HepG2 (cell line): Measurements from ENCODE around the gene PAIP2. TPM values are rescaled to one million over a fixed set of nuclear protein-coding genes. Genes with fewer than 3 reads are reported as not detected.

Experiments
- ATM ChIP-seq: fragments of 450-650 bp; IDR thresholded peaks from 2 replicates; pipeline ENCODE4 v1.7.1; 2017; ENCODE audit warnings: mild to moderate bottlenecking, borderline replicate concordance
- BATF2 ChIP-seq: sonication (generic); formaldehyde crosslinking; IDR thresholded peaks from 2 replicates; pipeline ENCODE4 v1.8.0; 2022; ENCODE audit warnings: mild to moderate bottlenecking, missing genetic modification reagents, moderate library complexity
- CBX2 ChIP-seq, 2 experiments: fragments of 200-600 bp in 1 of 2; sonication (generic); formaldehyde crosslinking in 1 of 2; IDR thresholded peaks; 2 replicates each; pipeline versions ENCODE4 v1.7.0 to v1.8.1; 2018 to 2022; ENCODE audit warnings: low read depth in 2 of 2, low read length in 1 of 2, mild to moderate bottlenecking in 1 of 2, missing genetic modification reagents in 1 of 2
- FOXO1 ChIP-seq: sonication (generic); formaldehyde crosslinking; IDR thresholded peaks from 2 replicates; pipeline ENCODE4 v1.4.0; 2020; ENCODE audit warnings: missing genetic modification reagents
- GABPB1 ChIP-seq: IDR thresholded peaks from 2 replicates; pipeline ENCODE4 v1.6.1; 2016; ENCODE audit warnings: mild to moderate bottlenecking, missing genetic modification reagents, moderate library complexity, missing compliant biosample characterization
- GLI4 ChIP-seq: sonication (generic); formaldehyde crosslinking; IDR thresholded peaks from 2 replicates; pipeline ENCODE4 v1.5.1; 2020; ENCODE audit warnings: missing genetic modification reagents, mild to moderate bottlenecking, moderate library complexity, borderline replicate concordance
- PHF21A ChIP-seq: sonication (generic); formaldehyde crosslinking; IDR thresholded peaks from 2 replicates; pipeline ENCODE4 v1.5.0; 2020; ENCODE audit warnings: mild to moderate bottlenecking, missing genetic modification reagents
- PRDM10 ChIP-seq: sonication (generic); formaldehyde crosslinking; IDR thresholded peaks from 2 replicates; pipeline ENCODE4 v1.4.0; 2020; ENCODE audit warnings: low read depth, missing genetic modification reagents
- RBAK ChIP-seq: sonication (generic); formaldehyde crosslinking; IDR thresholded peaks from 2 replicates; pipeline ENCODE4 v1.5.1; 2020; ENCODE audit warnings: mild to moderate bottlenecking, missing genetic modification reagents
- REL ChIP-seq: sonication (generic); formaldehyde crosslinking; conservative IDR thresholded peaks from 2 replicates; pipeline ENCODE4 v1.8.0; 2022; ENCODE audit warnings: mild to moderate bottlenecking, missing genetic modification reagents, moderate library complexity
- SIX1 ChIP-seq: sonication (generic); formaldehyde crosslinking; IDR thresholded peaks from 2 replicates; pipeline ENCODE4 v1.4.0; 2020; ENCODE audit warnings: missing genetic modification reagents, borderline replicate concordance
- SIX4 ChIP-seq: sonication (generic); formaldehyde crosslinking; IDR thresholded peaks from 2 replicates; pipeline ENCODE4 v1.4.0; 2020; ENCODE audit warnings: missing genetic modification reagents
- SMAD3 ChIP-seq: sonication (generic); formaldehyde crosslinking; IDR thresholded peaks from 2 replicates; pipeline ENCODE4 v1.4.0; 2020; ENCODE audit warnings: missing genetic modification reagents
- TMF1 ChIP-seq: sonication (generic); formaldehyde crosslinking; IDR thresholded peaks from 2 replicates; pipeline ENCODE4 v1.8.1; 2022; ENCODE audit warnings: low read depth, missing genetic modification reagents
- ZNF552 ChIP-seq: sonication (generic); formaldehyde crosslinking; IDR thresholded peaks from 2 replicates; pipeline ENCODE4 v1.9.0; 2022; ENCODE audit warnings: missing genetic modification reagents, mild to moderate bottlenecking, borderline replicate concordance
- ZNF607 ChIP-seq: sonication (generic); formaldehyde crosslinking; IDR thresholded peaks from 2 replicates; pipeline ENCODE4 v1.5.1; 2020; ENCODE audit warnings: missing genetic modification reagents, mild to moderate bottlenecking, borderline replicate concordance
- ZNF720 ChIP-seq: sonication (generic); formaldehyde crosslinking; IDR thresholded peaks from 2 replicates; pipeline ENCODE4 v1.4.0; 2020; ENCODE audit warnings: missing genetic modification reagents
- ZNF839 ChIP-seq: sonication (generic); formaldehyde crosslinking; IDR thresholded peaks from 2 replicates; pipeline ENCODE4 v1.4.0; 2020; ENCODE audit warnings: missing genetic modification reagents, mild to moderate bottlenecking, borderline replicate concordance
- polyA plus RNA-seq, 8 experiments: library from polyadenylated mRNA; depleted of rRNA in 3 of 8; stranded (reverse) in 7 of 8; unstranded in 1 of 8; fragments of >200 nt; fragmentation: Illumina TruSeq in 4 of 8; extraction: Trizol in 4 of 8; gene quantifications; 2 replicates each; pipeline versions ENCODE4 v1.2.1 to v1.2.3, GENCODE V29; 2011 to 2016; ENCODE audit warnings: low read depth in 4 of 8, missing spikeins in 1 of 8, mixed read lengths in 1 of 8; ENCODE audit not compliant: insufficient read depth in 1 of 8
- total RNA-seq, 5 experiments: library from RNA; depleted of rRNA; stranded (reverse); fragments of >200 nt; fragmentation: Illumina TruSeq; extraction: Trizol; gene quantifications; 2 replicates each; pipeline ENCODE4 v1.2.3, GENCODE V29; 2016; ENCODE audit warnings: low read depth in 1 of 5
- TF ChIP-seq, protein P1 (sequence below): sonication (generic); formaldehyde crosslinking; IDR thresholded peaks from 2 replicates; pipeline ENCODE4 v1.4.0; 2020; ENCODE audit warnings: missing genetic modification reagents, borderline replicate concordance
- TF ChIP-seq, protein P2 (sequence below): sonication (generic); formaldehyde crosslinking; IDR thresholded peaks from 2 replicates; pipeline ENCODE4 v1.5.0; 2020; ENCODE audit warnings: missing genetic modification reagents, mild to moderate bottlenecking, borderline replicate concordance

Gene PAIP2
- total and polyA plus RNA-seq, 2 of the 13 experiments (the other 11 are each of a cell fraction or from before 2014, with no cell fraction given) = 61.5 to 76.3 TPM

GRCh38 chr5:139341689-139342422 is at the start of gene PAIP2 (continued):
- TF ChIP-seq, protein P1, sequence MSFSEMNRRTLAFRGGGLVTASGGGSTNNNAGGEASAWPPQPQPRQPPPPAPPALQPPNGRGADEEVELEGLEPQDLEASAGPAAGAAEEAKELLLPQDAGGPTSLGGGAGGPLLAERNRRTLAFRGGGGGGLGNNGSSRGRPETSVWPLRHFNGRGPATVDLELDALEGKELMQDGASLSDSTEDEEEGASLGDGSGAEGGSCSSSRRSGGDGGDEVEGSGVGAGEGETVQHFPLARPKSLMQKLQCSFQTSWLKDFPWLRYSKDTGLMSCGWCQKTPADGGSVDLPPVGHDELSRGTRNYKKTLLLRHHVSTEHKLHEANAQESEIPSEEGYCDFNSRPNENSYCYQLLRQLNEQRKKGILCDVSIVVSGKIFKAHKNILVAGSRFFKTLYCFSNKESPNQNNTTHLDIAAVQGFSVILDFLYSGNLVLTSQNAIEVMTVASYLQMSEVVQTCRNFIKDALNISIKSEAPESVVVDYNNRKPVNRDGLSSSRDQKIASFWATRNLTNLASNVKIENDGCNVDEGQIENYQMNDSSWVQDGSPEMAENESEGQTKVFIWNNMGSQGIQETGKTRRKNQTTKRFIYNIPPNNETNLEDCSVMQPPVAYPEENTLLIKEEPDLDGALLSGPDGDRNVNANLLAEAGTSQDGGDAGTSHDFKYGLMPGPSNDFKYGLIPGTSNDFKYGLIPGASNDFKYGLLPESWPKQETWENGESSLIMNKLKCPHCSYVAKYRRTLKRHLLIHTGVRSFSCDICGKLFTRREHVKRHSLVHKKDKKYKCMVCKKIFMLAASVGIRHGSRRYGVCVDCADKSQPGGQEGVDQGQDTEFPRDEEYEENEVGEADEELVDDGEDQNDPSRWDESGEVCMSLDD (CRISPR knock-in tag) = no peak
- TF ChIP-seq, protein P2, sequence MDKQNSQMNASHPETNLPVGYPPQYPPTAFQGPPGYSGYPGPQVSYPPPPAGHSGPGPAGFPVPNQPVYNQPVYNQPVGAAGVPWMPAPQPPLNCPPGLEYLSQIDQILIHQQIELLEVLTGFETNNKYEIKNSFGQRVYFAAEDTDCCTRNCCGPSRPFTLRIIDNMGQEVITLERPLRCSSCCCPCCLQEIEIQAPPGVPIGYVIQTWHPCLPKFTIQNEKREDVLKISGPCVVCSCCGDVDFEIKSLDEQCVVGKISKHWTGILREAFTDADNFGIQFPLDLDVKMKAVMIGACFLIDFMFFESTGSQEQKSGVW (CRISPR knock-in tag) = no peak
- peak; percentile 85; the same call in 1 of the 2 replicates for TF ChIP-seq ZNF607 (CRISPR knock-in tag)
- TF ChIP-seq GABPB1 (CRISPR knock-in tag) = peak; percentile 97
- TF ChIP-seq ZNF720 = no peak
- TF ChIP-seq ZNF839 = no peak; the same call in 1 of the 2 replicates
- TF ChIP-seq ZNF552 (CRISPR knock-in tag) = no peak
- no peak for TF ChIP-seq RBAK
- TF ChIP-seq SMAD3 = no peak
- TF ChIP-seq ATM = no peak
- 0 out of 2 replicates have a peak, but pooled peaks have one; percentile 61 for TF ChIP-seq PRDM10 (CRISPR knock-in tag)
- TF ChIP-seq BATF2 (CRISPR knock-in tag) = no peak
- TF ChIP-seq FOXO1 (CRISPR knock-in tag) = peak; percentile 67; the same call in 1 of the 2 replicates
- peak; percentile 79 for TF ChIP-seq TMF1
- TF ChIP-seq SIX4 (CRISPR knock-in tag) = no peak
- peak; percentile 73; the same call in 1 of the 2 replicates for TF ChIP-seq PHF21A
- TF ChIP-seq SIX1 (CRISPR knock-in tag) = no peak
- no peak; the same call in 1 of the 2 replicates for TF ChIP-seq REL (CRISPR knock-in tag)
- TF ChIP-seq CBX2 (IDR thresholded peaks at IDR 0.05; ENCODE audit: low read depth, low read length) = no peak
- peak; percentile 32; the same call in 1 of the 2 replicates for TF ChIP-seq CBX2 (CRISPR knock-in tag; IDR thresholded peaks at IDR 0.05; ENCODE audit: low read depth)
- peak; percentile 83; the same call in 1 of the 2 replicates for TF ChIP-seq GLI4 (CRISPR knock-in tag)
